Smooth muscle cell (in vitro differentiated cells): ENCODE results near the gene SNTG2. TPM values are rescaled to one million over a fixed set of nuclear protein-coding genes. Genes with fewer than 3 reads are reported as not detected.

Experiments
- DNase-seq: peaks from one replicate; lab custom pipeline; 2025; ENCODE audit not compliant: unreplicated experiment; lab: John Stamatoyannopoulos, UW
- H2AFZ ChIP-seq: fragments of 200-600 bp; sonication (generic); 2 replicates; pipeline ENCODE4 v1.6.0; 2016; ENCODE audit warnings: antibody characterized with exemption, low read depth, mild to moderate bottlenecking
- H3F3A ChIP-seq: fragments of 200-600 bp; sonication (generic); 2 replicates; pipeline ENCODE4 v1.6.0; 2017; ENCODE audit warnings: antibody characterized with exemption, low read depth
- H3K27ac ChIP-seq: fragments of 200-600 bp; sonication (generic); 2 replicates; pipeline ENCODE4 v1.5.1; 2016; ENCODE audit warnings: low read depth, mild to moderate bottlenecking
- H3K27me3 ChIP-seq: fragments of 200-600 bp; sonication (generic); 2 replicates; pipeline ENCODE4 v1.6.1; 2016; ENCODE audit warnings: low read depth, mild to moderate bottlenecking
- H3K36me3 ChIP-seq: fragments of 200-600 bp; sonication (generic); 2 replicates; pipeline ENCODE4 v1.5.1; 2016; ENCODE audit warnings: low read depth
- H3K4me1 ChIP-seq: fragments of 200-600 bp; sonication (generic); 2 replicates; pipeline ENCODE4 v1.5.1; 2016; ENCODE audit warnings: low read depth
- H3K4me2 ChIP-seq: fragments of 200-600 bp; sonication (generic); 2 replicates; pipeline ENCODE4 v1.6.0; 2016; ENCODE audit warnings: mild to moderate bottlenecking
- H3K4me3 ChIP-seq: fragments of 200-600 bp; sonication (generic); 2 replicates; pipeline ENCODE4 v1.5.1; 2016; ENCODE audit warnings: mild to moderate bottlenecking
- H3K79me2 ChIP-seq: fragments of 200-600 bp; sonication (generic); 2 replicates; pipeline ENCODE4 v1.6.0; 2016; ENCODE audit warnings: low read depth, mild to moderate bottlenecking
- H3K9ac ChIP-seq: fragments of 200-600 bp; sonication (generic); 2 replicates; pipeline ENCODE4 v1.6.0; 2016; ENCODE audit warnings: low read depth
- H3K9me3 ChIP-seq: fragments of 200-600 bp; sonication (generic); replicated peaks from 2 replicates; pipeline ENCODE4 v1.5.1; 2016; ENCODE audit warnings: low read depth
- H4K20me1 ChIP-seq: fragments of 200-600 bp; sonication (generic); 2 replicates; pipeline ENCODE4 v1.6.0; 2016; ENCODE audit warnings: low read depth
- WGBS: methylation state at CpG from one replicate; pipeline ENCODE4 v1.1.7; 2016; ENCODE audit warnings: low lambda C conversion rate; 5-methylcytosine and 5-hydroxymethylcytosine counted together
- polyA plus RNA-seq: library from polyadenylated mRNA; unstranded; fragments of >200 nt; fragmentation: Nextera tagmentation; extraction: Ambion mirVana; gene quantifications from 2 replicates; pipeline ENCODE4 v1.2.1, GENCODE V29; 2016
- total RNA-seq: library from RNA; depleted of rRNA; stranded (reverse); fragments of >200 nt; gene quantifications from 2 replicates; pipeline ENCODE4 v1.2.3, GENCODE V29; 2014
- TF ChIP-seq, protein P1 (sequence below): fragments of 200-600 bp; sonication (generic); IDR thresholded peaks from 2 replicates; pipeline ENCODE4 v1.5.1; 2017; ENCODE audit warnings: borderline replicate concordance, mild to moderate bottlenecking, antibody characterized with exemption; ENCODE audit not compliant: insufficient read depth, poor library complexity, severe bottlenecking

Gene SNTG2
- total and polyA plus RNA-seq, 2 experiments from 2014 or later: 0.56 TPM; not detected in 1

GRCh38 chr2:1166976-1167375 is 216.3 kb downstream of the SNTG2 start:
- Histone ChIP-seq H3K27ac (no peak overlapping the region), H3K79me2 (no peaks in the 10 kb centered on the region), H3F3A (no peaks in the 10 kb centered on the region), H4K20me1 (no peaks in the 10 kb centered on the region), H3K4me3 (no peak overlapping the region), H3K36me3 (no peaks in the 10 kb centered on the region), H3K4me2 (no peak overlapping the region), H3K4me1 (no peaks in the 10 kb centered on the region), H2AFZ (no peak overlapping the region), H3K27me3 (no peaks in the 10 kb centered on the region), H3K9me3 (no peaks in the 10 kb centered on the region), H3K9ac (no peak overlapping the region)
- 96% methylated on average over 14 of the region's 14 CpGs for WGBS
- no peak for DNase-seq
- TF ChIP-seq, protein P1, sequence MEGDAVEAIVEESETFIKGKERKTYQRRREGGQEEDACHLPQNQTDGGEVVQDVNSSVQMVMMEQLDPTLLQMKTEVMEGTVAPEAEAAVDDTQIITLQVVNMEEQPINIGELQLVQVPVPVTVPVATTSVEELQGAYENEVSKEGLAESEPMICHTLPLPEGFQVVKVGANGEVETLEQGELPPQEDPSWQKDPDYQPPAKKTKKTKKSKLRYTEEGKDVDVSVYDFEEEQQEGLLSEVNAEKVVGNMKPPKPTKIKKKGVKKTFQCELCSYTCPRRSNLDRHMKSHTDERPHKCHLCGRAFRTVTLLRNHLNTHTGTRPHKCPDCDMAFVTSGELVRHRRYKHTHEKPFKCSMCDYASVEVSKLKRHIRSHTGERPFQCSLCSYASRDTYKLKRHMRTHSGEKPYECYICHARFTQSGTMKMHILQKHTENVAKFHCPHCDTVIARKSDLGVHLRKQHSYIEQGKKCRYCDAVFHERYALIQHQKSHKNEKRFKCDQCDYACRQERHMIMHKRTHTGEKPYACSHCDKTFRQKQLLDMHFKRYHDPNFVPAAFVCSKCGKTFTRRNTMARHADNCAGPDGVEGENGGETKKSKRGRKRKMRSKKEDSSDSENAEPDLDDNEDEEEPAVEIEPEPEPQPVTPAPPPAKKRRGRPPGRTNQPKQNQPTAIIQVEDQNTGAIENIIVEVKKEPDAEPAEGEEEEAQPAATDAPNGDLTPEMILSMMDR: no peak

DNA sequence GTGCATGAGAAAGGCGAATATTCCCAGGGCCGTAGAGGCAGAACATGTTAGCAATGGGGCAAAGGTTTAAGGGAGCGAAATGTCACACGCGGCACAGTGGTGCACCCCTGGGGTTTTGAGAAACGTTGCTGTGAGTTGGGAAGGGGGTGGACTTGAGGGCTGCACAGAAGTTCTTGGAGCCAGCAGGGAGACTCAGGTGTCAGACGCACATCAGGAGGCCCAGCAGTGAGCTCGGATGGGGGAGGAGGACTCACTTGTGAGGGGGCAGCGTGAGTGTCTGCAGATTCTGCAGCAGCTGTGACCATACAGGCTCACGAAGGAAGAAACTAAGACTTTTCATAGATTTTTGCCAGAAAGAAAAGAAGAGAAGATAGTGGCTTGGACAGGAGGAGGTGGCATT is 218.2 kb downstream of the SNTG2 start:
- no peak for DNase-seq
- Histone ChIP-seq H3K4me3 (no peak overlapping the region), H3K4me2 (no peak overlapping the region), H3K9me3 (no peaks in the 10 kb centered on the region), H3K27me3 (no peaks in the 10 kb centered on the region), H4K20me1 (no peaks in the 10 kb centered on the region), H3K4me1 (no peaks in the 10 kb centered on the region), H2AFZ (no peak overlapping the region), H3K79me2 (no peaks in the 10 kb centered on the region), H3K36me3 (no peaks in the 10 kb centered on the region), H3K27ac (no peak overlapping the region), H3K9ac (no peak overlapping the region), H3F3A (no peaks in the 10 kb centered on the region)
- TF ChIP-seq, protein P1: no peak
- WGBS: 84% methylated on average over 10 of the region's 10 CpGs

- Histone ChIP-seq H3K4me2 (no peak overlapping the region), H3K9ac (no peak overlapping the region)
Observed at GRCh38 chr2:1169291-1169949, 218.8 kb downstream of the SNTG2 start.

GRCh38 chr2:1170241-1170640 is 219.6 kb downstream of the SNTG2 start:
- H3K9me3 ChIP-seq: no peaks in the 10 kb centered on the region
- DNase-seq: no peak
- TF ChIP-seq, protein P1: no peak
- H3K9ac ChIP-seq: no peak overlapping the region
- no peaks in the 10 kb centered on the region for H3K36me3 ChIP-seq
- no peak overlapping the region for H3K27ac ChIP-seq
- 75% methylated on average over 15 of the region's 15 CpGs for WGBS
- H3K27me3 ChIP-seq: no peaks in the 10 kb centered on the region
- no peaks in the 10 kb centered on the region for H3K4me1 ChIP-seq
- H3F3A ChIP-seq: no peaks in the 10 kb centered on the region
- H2AFZ ChIP-seq: no peak overlapping the region
- no peaks in the 10 kb centered on the region for H3K79me2 ChIP-seq
- no peak overlapping the region for H3K4me2 ChIP-seq
- no peaks in the 10 kb centered on the region for H4K20me1 ChIP-seq
- no peak overlapping the region for H3K4me3 ChIP-seq

More at GRCh38 chr2:1169291-1169949, 218.8 kb downstream of the SNTG2 start:
- H3K27ac ChIP-seq: no peak overlapping the region
- no peak for DNase-seq
- no peaks in the 10 kb centered on the region for H3K79me2 ChIP-seq
- H3K4me3 ChIP-seq: no peak overlapping the region
- no peaks in the 10 kb centered on the region for H3F3A ChIP-seq
- H3K36me3 ChIP-seq: no peaks in the 10 kb centered on the region
- H3K9me3 ChIP-seq: no peaks in the 10 kb centered on the region
- WGBS: 83% methylated on average over 13 of the region's 13 CpGs
- H4K20me1 ChIP-seq: no peaks in the 10 kb centered on the region
- no peaks in the 10 kb centered on the region for H3K27me3 ChIP-seq
- no peak overlapping the region for H2AFZ ChIP-seq
- H3K4me1 ChIP-seq: no peaks in the 10 kb centered on the region
- TF ChIP-seq, protein P1: no peak
